K562 (cell line): Measurements from ENCODE around the gene ROR2.

Experiments used
- CTCF ChIP-seq, 3 experiments: IDR thresholded peaks in 2 of 3; conservative IDR thresholded peaks in 1 of 3; 2 replicates each; pipeline ENCODE4 v1.5.1; 2011 to 2012; ENCODE audit warnings: low read length in 3 of 3, mild to moderate bottlenecking in 3 of 3, control low read depth in 2 of 3, improper control_type of control experiment in 1 of 3, inconsistent platforms in 1 of 3, low read depth in 1 of 3, mixed read lengths in 1 of 3, moderate library complexity in 1 of 3; ENCODE audit not compliant: insufficient read depth in 2 of 3
- ELK1 ChIP-seq: sonication (generic); formaldehyde crosslinking; IDR thresholded peaks from 2 replicates; pipeline ENCODE4 v1.8.1; 2022; ENCODE audit warnings: missing genetic modification reagents
- GATAD2A ChIP-seq: fragments of 450-650 bp; IDR thresholded peaks from 2 replicates; pipeline ENCODE4 v1.6.1; 2017
- HDGF ChIP-seq: fragments of 450-650 bp; IDR thresholded peaks from 2 replicates; pipeline ENCODE4 v1.6.1; 2016
- MLX ChIP-seq, 2 experiments: fragments of 450-650 bp in 1 of 2; sonication (generic) in 1 of 2; formaldehyde crosslinking; conservative IDR thresholded peaks; 2 replicates each; pipeline versions ENCODE4 v1.4.0 to v1.8.1; 2020 to 2022; ENCODE audit warnings: mild to moderate bottlenecking in 1 of 2, missing genetic modification reagents in 1 of 2
- MYC ChIP-seq, 2 experiments: fragments of 250-450 bp in 1 of 2; sonication (Bioruptor Pico) in 1 of 2; IDR thresholded peaks; 2 replicates each; pipeline versions ENCODE4 v1.5.1 to v1.6.1; 2012 to 2021; ENCODE audit warnings: low read depth in 2 of 2, borderline replicate concordance in 1 of 2, improper control_type of control experiment in 1 of 2, low read length in 1 of 2, mild to moderate bottlenecking in 1 of 2, moderate library complexity in 1 of 2
- NFIC ChIP-seq: fragments of 450-650 bp; IDR thresholded peaks from 2 replicates; pipeline ENCODE4 v1.6.1; 2017; ENCODE audit warnings: mild to moderate bottlenecking, inconsistent platforms
- TCF7L2 ChIP-seq: fragments of 150-350 bp; IDR thresholded peaks from 2 replicates; pipeline ENCODE4 v1.6.1; 2016; ENCODE audit warnings: low read depth, mild to moderate bottlenecking, low read length, moderate library complexity

DNA sequence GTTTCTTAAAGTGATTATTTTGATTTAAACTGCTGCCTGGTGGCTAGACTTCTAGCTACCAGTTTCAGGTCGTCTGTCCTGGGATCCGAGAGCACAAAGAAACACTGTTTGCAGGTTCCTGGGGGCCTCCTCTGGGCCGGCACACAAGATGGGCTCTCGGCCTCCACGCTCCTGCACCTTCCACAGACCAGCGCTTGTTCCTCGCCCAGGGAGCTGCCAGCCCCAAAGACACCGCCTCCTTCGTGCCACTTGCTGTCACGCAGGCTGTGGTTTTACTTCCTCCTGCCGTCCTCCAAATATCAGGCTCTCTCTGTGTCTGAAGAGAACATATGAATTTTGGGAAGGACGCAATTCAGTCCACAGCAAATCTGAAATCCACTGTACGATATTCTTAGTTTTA lies 105.8 kb downstream of the ROR2 start:
- TF ChIP-seq NFIC: no peak
- TF ChIP-seq MYC (IDR thresholded peaks at IDR 0.05; ENCODE audit: low read depth, low read length): no peak
- TF ChIP-seq MYC (CRISPR knock-in tag; IDR thresholded peaks at IDR 0.05; ENCODE audit: borderline replicate concordance, low read depth): no peak
- TF ChIP-seq CTCF (IDR thresholded peaks at IDR 0.05 in 2 of 3, conservative IDR thresholded peaks at IDR 0.05 in 1 of 3; ENCODE audit: insufficient read depth in 2 of 3, low read depth in 1 of 3, low read length in 3 of 3): no peak
- TF ChIP-seq HDGF: no peak
- TF ChIP-seq MLX (CRISPR knock-in tag; conservative IDR thresholded peaks at IDR 0.05): no peak
- no peak for TF ChIP-seq TCF7L2
- TF ChIP-seq GATAD2A: no peak
- TF ChIP-seq ELK1 (CRISPR knock-in tag): no peak
